Skin epidermis (tissue), 12 donors: ENCODE data around the gene BCL2.

Source experiments
- H3K27ac ChIP-seq, 21 experiments: fragments of 200-600 bp; sonication (generic) in 11 of 21; one replicate each; pipeline ENCODE4 v1.5.0; 2020; ENCODE audit warnings: mild to moderate bottlenecking in 3 of 21, inconsistent platforms in 2 of 21, moderate library complexity in 2 of 21
- H3K4me3 ChIP-seq, 7 experiments: fragments of 200-600 bp; sonication (generic) in 2 of 7; one replicate each; pipeline ENCODE4 v1.5.0; 2020; ENCODE audit warnings: inconsistent platforms in 2 of 7, mild to moderate bottlenecking in 2 of 7, moderate library complexity in 1 of 7

BCL2 gene

DNA sequence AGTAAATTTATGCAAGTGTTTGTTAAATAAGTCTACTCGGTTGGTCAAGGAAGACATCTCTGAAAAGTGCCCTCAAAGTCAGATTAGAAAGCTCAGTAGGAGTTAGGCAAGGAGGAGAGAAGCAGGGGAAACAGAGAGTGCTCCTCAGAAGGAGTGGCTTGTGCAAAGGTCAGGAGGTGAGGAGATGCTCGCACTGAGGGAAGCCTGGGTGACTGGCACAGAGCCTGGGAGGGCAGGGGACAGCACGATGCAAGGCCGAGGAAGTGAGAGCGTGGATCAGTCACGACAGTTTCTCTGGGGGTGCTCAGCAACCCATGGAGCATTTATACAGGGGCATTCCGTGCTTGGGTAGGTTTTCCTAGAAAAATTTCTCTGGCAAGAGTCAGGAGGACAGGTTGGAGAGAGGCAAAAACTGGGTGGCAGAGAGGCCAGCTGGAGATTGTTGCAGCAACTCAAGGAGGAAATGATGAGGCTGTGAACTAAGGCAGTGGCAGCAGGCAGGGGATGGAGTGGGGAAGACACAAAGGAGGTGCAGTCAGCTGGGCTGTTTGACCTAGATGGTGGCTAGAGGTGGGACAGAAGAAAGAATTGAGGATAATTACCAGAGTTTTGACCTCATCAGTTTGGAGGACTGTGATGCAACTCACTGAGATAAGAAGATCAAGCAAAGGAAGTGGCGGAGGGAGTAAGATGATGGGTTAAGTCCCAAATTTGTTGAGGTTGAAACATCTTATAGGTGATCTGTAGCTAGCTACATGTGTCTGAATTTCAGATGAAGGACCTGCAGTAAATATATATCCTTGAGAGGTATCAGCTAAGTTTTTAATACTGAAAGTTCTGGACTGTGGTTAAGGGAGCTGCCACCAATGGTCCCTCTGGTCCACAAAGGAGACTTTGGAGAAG is 52.4 kb downstream of the BCL2 start:
- no peak overlapping the region for H3K4me3 ChIP-seq

DNA sequence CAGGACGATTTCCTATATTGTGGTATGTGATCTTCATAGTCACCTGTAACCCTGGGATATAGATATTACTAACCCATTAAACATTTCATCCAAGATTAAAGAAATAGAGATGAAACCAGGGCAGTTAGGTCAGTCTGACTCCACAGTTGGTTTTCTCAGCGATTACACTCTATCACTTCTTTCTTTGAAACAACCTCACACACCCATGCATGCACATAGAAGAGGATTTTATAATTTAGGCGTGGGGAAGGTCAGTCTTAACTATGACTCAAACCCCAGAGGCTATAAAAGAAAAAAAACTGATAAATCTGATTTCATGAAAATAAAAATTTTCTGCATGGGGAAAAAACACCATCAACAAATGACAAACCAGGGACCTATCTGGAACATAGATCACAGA is 54.2 kb downstream of the BCL2 start:
- H3K4me3 ChIP-seq = no peak overlapping the region
- H3K27ac ChIP-seq = no peak overlapping the region

More for the DNA sequence above, 52.4 kb downstream of the BCL2 start:
- H3K27ac ChIP-seq = no peak overlapping the region

GRCh38 chr18:63264871-63265270 is 54.7 kb downstream of the BCL2 start:
- no peak overlapping the region for H3K4me3 ChIP-seq
- H3K27ac ChIP-seq = no peak overlapping the region

DNA sequence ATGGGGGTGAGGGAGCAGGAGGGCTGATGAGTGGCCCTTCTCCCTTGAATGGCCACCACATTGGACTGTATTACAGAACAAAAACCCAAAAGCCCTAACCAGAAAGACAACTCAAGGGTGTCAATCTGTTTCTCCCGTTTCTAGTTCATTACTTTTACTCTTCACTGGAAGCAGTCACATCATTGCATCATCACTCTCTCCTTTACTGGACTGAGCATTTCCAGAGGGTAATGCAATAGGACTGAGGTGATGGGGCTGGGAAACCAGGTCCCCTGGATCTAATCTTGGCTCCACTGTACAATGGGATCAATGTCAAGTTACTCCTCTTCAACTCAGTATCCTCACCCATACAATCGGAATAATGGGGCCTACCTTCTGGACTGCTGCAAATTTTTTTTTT is 56.1 kb downstream of the BCL2 start:
- Histone ChIP-seq H3K27ac (peak overlapping the region in 3 of 21 experiments; percentile 53 to 69 (median 65)), H3K4me3 (no peak overlapping the region)

- no peak overlapping the region for H3K4me3 ChIP-seq
- H3K27ac ChIP-seq = peak overlapping the region in 4 of 21 experiments; percentile 29 to 69 (median 59)
These were observed 56.9 kb downstream of the BCL2 start for GRCh38 chr18:63262369-63263335.

DNA sequence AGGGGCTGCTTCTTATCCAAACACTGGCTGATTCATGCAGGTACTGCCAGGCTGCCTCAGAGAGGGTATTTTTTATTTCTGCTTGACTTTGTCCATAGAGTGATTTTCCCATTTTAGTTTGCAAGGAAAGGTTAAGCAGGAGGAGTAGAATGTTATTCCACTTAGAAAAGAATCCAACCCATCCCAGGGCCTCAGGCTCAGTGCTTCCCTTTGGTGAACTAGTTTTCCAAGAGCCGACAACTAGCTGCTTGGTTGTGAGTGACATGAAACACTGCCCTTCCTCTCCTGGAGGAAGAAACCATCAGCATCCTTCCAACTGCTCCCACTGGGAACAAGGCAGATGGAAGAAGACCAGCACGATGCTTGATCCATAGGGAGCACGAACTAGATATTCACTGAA is 58.5 kb downstream of the BCL2 start:
- H3K27ac ChIP-seq = peak overlapping the region in 6 of 21 experiments; percentile 18 to 68 (median 38)
- no peak overlapping the region for H3K4me3 ChIP-seq

DNA sequence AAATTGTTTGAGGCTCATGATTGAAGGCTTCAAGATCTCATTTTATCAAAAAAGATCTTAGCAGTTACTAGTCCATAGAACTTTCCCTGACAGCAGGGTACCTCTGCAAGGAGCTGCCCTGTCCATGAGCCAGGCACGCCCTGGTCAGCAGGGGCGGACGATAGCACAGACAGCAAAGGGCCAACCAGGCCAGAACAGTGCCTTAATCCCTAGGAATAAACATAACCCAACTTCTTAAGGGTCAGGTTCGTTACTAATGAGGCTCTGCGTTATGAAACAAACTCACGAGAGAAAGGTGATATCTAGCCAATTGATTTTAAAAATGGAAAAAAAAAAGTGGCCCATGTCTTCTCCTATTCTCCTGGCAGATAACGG is 59.2 kb downstream of the BCL2 start:
- Histone ChIP-seq H3K27ac (peak overlapping the region in 8 of 21 experiments; percentile 18 to 68 (median 46)), H3K4me3 (no peak overlapping the region)

DNA sequence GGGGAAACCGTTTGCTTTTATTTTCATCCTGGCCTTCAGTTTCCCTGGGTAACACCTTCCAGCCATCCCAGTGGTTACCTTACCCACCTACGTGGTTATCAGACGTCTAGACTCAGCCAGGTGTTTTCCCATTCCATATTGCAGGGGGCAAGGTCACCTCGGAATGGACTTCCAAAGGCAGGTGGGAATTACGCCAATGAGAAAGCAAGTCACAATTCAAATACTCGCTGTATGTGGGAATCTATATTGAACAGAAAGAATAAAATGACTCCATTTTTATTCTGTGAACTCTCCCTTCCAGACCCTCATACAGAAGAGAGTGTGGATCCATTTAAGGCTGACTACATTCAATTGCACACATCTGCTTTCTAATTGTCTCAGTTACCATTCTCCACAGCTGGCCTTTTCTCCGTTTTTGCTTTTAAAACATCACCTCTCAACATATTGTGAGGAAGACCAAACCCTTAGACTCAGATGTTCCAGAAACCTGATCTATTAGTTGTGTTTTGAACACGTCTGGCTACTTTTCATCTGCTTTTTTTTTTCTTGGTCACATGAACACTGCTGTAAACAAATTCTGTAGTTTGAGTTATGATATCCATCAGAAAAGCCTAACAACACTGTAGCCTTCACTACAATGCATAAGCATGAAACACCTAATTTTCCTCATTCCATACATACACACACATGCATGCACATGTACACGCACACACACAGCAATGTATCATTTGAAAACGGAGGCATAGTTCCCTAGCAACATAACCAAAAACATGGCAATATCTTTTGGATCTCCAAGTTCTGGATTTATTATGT is 59.8 kb downstream of the BCL2 start:
- Histone ChIP-seq H3K4me3 (no peak overlapping the region), H3K27ac (peak overlapping the region in 10 of 21 experiments; percentile 4 to 68 (median 28))

- Histone ChIP-seq H3K4me3 (no peak overlapping the region), H3K27ac (peak overlapping the region in 9 of 21 experiments; percentile 4 to 68 (median 51))
These were observed 60.6 kb downstream of the BCL2 start for GRCh38 chr18:63258749-63259566.

DNA sequence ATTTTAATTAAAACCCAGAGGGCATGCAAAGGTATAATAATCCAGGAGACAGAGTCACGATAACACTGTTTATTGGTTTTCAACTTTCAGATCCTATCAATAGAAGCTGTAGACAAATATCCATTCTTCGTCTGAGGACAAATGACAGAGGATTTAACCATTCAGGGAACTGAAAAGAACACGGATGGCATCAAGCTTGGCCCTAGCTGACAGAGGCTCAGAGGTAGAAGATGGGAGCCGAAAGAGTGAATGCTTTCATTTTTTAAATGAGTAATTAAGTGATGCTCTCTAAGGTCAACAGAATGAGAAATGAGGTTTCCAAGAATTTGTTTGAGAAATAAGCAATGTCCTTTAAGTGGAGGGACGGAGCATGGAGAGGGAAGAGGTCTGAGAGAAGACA is 62.1 kb downstream of the BCL2 start:
- peak overlapping the region in 1 of 21 experiments; percentile 16 for H3K27ac ChIP-seq
- no peak overlapping the region for H3K4me3 ChIP-seq

DNA sequence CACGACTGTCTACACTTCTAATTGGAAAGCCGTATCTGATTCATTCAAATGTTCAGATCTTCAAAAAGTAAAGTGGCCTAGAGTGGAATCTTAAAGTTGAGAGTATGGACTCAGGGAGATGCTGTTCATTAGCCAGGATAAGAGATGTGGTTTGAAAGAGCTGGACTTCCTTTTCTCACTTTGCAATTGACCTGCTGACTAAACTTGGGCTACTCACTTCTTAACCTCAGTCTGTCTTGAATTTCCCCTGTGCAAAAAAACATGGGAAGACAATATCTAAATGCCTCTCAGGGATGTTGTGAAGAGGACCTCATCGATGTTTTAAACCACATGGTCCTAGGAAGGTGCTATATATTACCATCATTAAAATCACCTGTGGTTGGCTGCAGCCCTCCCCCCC is 64.1 kb downstream of the BCL2 start:
- Histone ChIP-seq H3K27ac (no peak overlapping the region), H3K4me3 (no peak overlapping the region)

DNA sequence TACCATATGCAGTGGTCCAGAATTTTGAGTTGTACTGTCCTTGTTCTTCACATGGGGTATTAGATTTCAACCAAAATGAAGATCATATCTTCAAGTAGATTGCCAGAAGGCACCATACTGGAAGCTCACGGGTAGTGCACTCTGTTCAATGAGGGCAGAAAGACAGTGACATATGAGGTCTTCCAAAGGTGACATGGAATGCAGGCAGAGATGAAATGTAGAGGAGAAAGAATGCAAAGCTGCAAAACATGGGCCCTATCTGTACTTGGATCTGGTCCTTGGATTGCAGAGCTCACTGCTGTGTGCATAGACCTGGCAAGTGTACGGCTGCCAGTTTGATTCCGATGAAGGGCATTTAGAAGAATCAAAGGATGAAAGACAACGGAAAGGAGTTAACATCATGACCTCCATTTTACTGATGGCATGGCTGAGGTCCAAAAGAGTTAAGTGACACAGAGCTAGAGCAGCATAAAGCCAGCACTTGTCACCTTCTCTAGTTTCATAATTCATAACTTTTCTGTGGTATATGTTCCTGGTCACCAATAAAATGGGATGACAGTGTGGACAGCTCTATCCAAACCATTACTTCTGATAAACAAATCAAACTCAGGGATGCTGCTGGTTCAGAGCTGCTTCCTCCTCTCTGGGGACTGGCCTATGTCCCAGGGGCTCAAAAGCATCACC is 64.7 kb downstream of the BCL2 start:
- no peak overlapping the region for H3K27ac ChIP-seq
- no peak overlapping the region for H3K4me3 ChIP-seq

DNA sequence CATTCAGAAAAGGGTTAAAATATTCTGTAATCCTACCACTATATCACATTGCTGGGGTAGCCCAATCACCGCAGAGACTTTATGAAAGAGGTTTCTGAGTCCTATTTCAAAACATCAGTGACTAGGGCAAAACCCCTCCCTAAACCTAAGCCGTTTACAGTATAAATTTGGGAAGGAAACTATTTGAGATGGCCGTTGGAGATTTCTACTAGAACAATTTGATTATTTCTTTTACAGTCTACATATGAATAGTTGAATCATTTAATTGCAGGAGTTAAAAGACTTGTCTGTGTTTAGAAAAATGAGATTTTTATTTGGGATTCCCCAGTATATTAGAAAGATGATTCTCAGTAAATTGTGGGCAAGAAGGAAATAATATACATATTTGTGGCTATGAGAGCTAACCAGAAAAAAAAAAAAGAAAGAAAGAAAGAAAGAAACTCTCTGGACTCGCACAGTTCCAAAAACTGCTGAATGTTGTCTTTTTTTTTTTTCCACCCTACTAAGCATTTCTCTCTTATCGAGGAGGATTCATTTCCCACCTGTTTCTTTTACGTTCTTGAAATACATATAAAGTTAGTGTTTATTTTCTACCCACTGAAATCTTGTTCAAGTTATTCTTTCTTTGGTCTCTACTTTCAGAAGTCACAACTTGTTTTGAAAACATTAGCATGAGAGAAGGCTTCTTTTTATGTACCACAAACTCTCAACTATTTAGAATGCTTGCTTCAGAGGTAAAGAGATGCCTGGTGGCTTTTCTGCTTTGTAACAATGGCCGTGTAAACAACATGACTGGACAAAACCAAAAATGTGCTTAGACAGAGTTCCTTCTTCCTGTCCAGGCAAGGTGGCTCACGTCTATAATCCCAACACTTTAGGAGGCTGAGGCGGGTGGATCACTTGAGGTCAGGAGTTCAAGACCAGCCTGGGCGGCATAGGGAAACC is 65.9 kb downstream of the BCL2 start:
- Histone ChIP-seq H3K4me3 (no peak overlapping the region), H3K27ac (peak overlapping the region in 11 of 21 experiments; percentile 11 to 63 (median 31))

GRCh38 chr18:63253014-63253413 is 66.6 kb downstream of the BCL2 start:
- Histone ChIP-seq H3K27ac (peak overlapping the region in 8 of 21 experiments; percentile 17 to 63 (median 38)), H3K4me3 (no peak overlapping the region)

- Histone ChIP-seq H3K27ac (no peak overlapping the region), H3K4me3 (no peak overlapping the region)
These were observed 69.8 kb downstream of the BCL2 start for GRCh38 chr18:63249771-63250170.

- H3K27ac ChIP-seq = peak overlapping the region in 1 of 21 experiments; percentile 40
- no peak overlapping the region for H3K4me3 ChIP-seq
These were observed 71.6 kb downstream of the BCL2 start for GRCh38 chr18:63247926-63248325.

- Histone ChIP-seq H3K27ac (peak overlapping the region in 2 of 21 experiments; percentile 27 to 40), H3K4me3 (no peak overlapping the region)
These were observed 72.1 kb downstream of the BCL2 start for GRCh38 chr18:63247506-63247905.
